Heart left ventricle (tissue), 16 donors: ENCODE measurements around the gene KDM8. TPM values are rescaled to one million over a fixed set of nuclear protein-coding genes. Genes with fewer than 3 reads are reported as not detected.

Source experiments
- ATAC-seq, 4 donors: fragments of 200-7000 bp; cut with Tn5 transposase; one replicate each; pipeline ENCODE4 v1.9.1; 2020 to 2022; ENCODE audit warnings: moderate library complexity in 4 of 4, mild to moderate bottlenecking in 3 of 4, moderate number of reproducible peaks in 1 of 4
- DNase-seq, 5 donors: peaks; one replicate each; pipeline ENCODE4 v3.0.0-alpha.2; 2020
- H3K27ac ChIP-seq, 12 donors: fragments of 200-600 bp; sonication (generic) in 4 of 12; one replicate each; pipeline versions ENCODE4 v1.5.0 to v1.8.0; 2016 to 2022; ENCODE audit warnings: mild to moderate bottlenecking in 2 of 12
- H3K27me3 ChIP-seq, 9 donors: fragments of 200-600 bp; sonication (generic) in 2 of 9; one replicate each; pipeline versions ENCODE4 v1.5.1 to v1.8.0; 2016 to 2022; ENCODE audit warnings: mild to moderate bottlenecking in 3 of 9
- H3K36me3 ChIP-seq, 9 donors: fragments of 200-600 bp; sonication (generic) in 2 of 9; one replicate each; pipeline versions ENCODE4 v1.5.0 to v1.8.0; 2018 to 2022; ENCODE audit warnings: mild to moderate bottlenecking in 2 of 9
- H3K4me1 ChIP-seq, 12 donors: fragments of 200-600 bp; sonication (generic) in 4 of 12; one replicate each; pipeline versions ENCODE4 v1.5.0 to v1.8.0; 2016 to 2022; ENCODE audit warnings: mild to moderate bottlenecking in 3 of 12
- H3K4me3 ChIP-seq, 12 donors: fragments of 200-600 bp; sonication (generic) in 4 of 12; one replicate each; pipeline versions ENCODE4 v1.5.0 to v1.8.0; 2017 to 2022; ENCODE audit warnings: mild to moderate bottlenecking in 9 of 12, moderate library complexity in 4 of 12
- H3K9me3 ChIP-seq, 12 donors: fragments of 200-600 bp; sonication (generic) in 4 of 12; one replicate each; pipeline versions ENCODE4 v1.5.0 to v1.8.0; 2016 to 2022; ENCODE audit warnings: mild to moderate bottlenecking in 1 of 12
- POLR2A ChIP-seq, 2 donors: fragments of 450-650 bp; IDR thresholded peaks; one replicate each; pipeline ENCODE4 v1.6.1; 2017; ENCODE audit warnings: antibody characterized with exemption in 2 of 2, mild to moderate bottlenecking in 2 of 2, moderate library complexity in 2 of 2
- WGBS, 4 donors: extraction: QIAGEN DNeasy Blood & Tissue Kit in 2 of 4; methylation state at CpG; one replicate each; pipeline versions ENCODE4 v1.1.5 to v1.1.7; 2013 to 2018; 5-methylcytosine and 5-hydroxymethylcytosine counted together
- intact Hi-C, 10 donors: fragments of 100-400 bp; cut with DNase I; formaldehyde crosslinking; loops; one replicate each; pipeline versions ENCODE4 v1.11.1 to v1.14.2; 2022
- polyA plus RNA-seq, 2 donors: library from polyadenylated mRNA; stranded (reverse); fragments of 200-250 nt; gene quantifications; one replicate each; pipeline ENCODE4 v1.2.3, GENCODE V29; 2013
- total RNA-seq, 9 donors: library from RNA; depleted of rRNA in 2 of 9; stranded (reverse); fragments of >200 nt in 2 of 9; fragmentation: NEBNext Ultra II Directional in 3 of 9; extraction: Animal tissue kit (Norgen Biotek cat#: 25700) in 3 of 9; gene quantifications; one replicate each; pipeline versions ENCODE4 v1.1.0 to v1.2.4, GENCODE V29; 2016 to 2023
- TF ChIP-seq, protein P1 (sequence below), 12 donors: fragments of 200-600 bp; sonication (generic) in 4 of 12; IDR thresholded peaks; one replicate each; pipeline versions ENCODE4 v1.5.0 to v1.8.0; 2018 to 2022; ENCODE audit warnings: antibody characterized with exemption in 12 of 12, mild to moderate bottlenecking in 5 of 12
- donor health status: ischemic (EF 13 %, LVEDD 7.1; RV severe dilation, severe dysfunction).
- donor health status: healthy with polysubstance abuse.
- donor health status: DM: no; HTN: yes; CAD: no.
- donor health status: DM: no; HTN: no; CAD: no.
- donor health status: ischemic (EF 25% LVEDD 6.9; RV normal size, moderate dysfunction).
- donor health status: ischemic (EF 25% LVEDD 5.7; RV mildly dilated, moderate dysfunction).
- donor health status: healthy.
- donor health status: DM: yes; HTN: yes; CAD: no.
- donor health status: ischemic (EF 35%, LVEDD 5.7; RV mildly dilated, moderate dysfunction).
- donor health status: nonischemic (EF 11% LVEDD 7.7; RV severe dilation, severe dysfunction).
- donor health status: DM: yes; HTN: yes; CAD: no.
- donor health status: PGD.
- donor health status: ischemic (EF 29% LVEDD 5.4; RV normal size, mild dysfunction).
- donor health status: nonischemic (EF 23%, LVEDD 6.1; RV moderate dilation, normal function).

Gene KDM8
- total and polyA plus RNA-seq, 11 donors, result 1.4 to 8.4 (median 3.5) TPM

- H3K9me3 ChIP-seq, result no peaks in the 10 kb centered on the region
- no peak overlapping the region for H3K4me3 ChIP-seq
- H3K4me1 ChIP-seq, result peaks cover 0 to 84% (median 39%) of the 10 kb centered on the region in 12 donors
- WGBS, 4 donors, result 86 to 98% (median 90%) methylated on average over 8 of the region's 8 CpGs
- H3K36me3 ChIP-seq, result peaks cover 0 to 47% (median 26%) of the 10 kb centered on the region in 9 donors
- no peak for TF ChIP-seq POLR2A (IDR thresholded peaks at IDR 0.05)
- TF ChIP-seq, protein P1, sequence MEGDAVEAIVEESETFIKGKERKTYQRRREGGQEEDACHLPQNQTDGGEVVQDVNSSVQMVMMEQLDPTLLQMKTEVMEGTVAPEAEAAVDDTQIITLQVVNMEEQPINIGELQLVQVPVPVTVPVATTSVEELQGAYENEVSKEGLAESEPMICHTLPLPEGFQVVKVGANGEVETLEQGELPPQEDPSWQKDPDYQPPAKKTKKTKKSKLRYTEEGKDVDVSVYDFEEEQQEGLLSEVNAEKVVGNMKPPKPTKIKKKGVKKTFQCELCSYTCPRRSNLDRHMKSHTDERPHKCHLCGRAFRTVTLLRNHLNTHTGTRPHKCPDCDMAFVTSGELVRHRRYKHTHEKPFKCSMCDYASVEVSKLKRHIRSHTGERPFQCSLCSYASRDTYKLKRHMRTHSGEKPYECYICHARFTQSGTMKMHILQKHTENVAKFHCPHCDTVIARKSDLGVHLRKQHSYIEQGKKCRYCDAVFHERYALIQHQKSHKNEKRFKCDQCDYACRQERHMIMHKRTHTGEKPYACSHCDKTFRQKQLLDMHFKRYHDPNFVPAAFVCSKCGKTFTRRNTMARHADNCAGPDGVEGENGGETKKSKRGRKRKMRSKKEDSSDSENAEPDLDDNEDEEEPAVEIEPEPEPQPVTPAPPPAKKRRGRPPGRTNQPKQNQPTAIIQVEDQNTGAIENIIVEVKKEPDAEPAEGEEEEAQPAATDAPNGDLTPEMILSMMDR (IDR thresholded peaks at IDR 0.05), result no peak
- peak overlapping the region in 7 of 12 donors; percentile 34 to 91 (median 60) for H3K27ac ChIP-seq
- intact Hi-C loops, result loop anchor here in 9 of 10 donors (2.0 to 10.0 kb wide), 8 partner anchors 81 to 223 kb away; partner anchors contain the start of gene IL4R (in 3 of the 9)
- no peak for ATAC-seq
- no peaks in the 10 kb centered on the region for H3K27me3 ChIP-seq
- peak in 1 of 5 donors; percentile 9 for DNase-seq
Observed at GRCh38 chr16:27234171-27234570, 30.8 kb downstream of the KDM8 start.

- Histone ChIP-seq H3K9me3 (no peaks in the 10 kb centered on the region), H3K36me3 (peaks cover 0 to 47% (median 26%) of the 10 kb centered on the region in 9 donors), H3K4me1 (peaks cover 0 to 79% (median 36%) of the 10 kb centered on the region in 12 donors), H3K4me3 (peak overlapping the region in 2 of 12 donors; percentile 12 to 31), H3K27me3 (no peaks in the 10 kb centered on the region), H3K27ac (peak overlapping the region; percentile 24 to 91 (median 58))
- ATAC-seq (no peak), DNase-seq (peak in 1 of 5 donors; percentile 21)
- TF ChIP-seq, protein P1 (IDR thresholded peaks at IDR 0.05), result no peak
- no peak for TF ChIP-seq POLR2A (IDR thresholded peaks at IDR 0.05)
- intact Hi-C loops, result loop anchor here in 9 of 10 donors (1.0 to 10.0 kb wide), 10 partner anchors 78 to 223 kb away; partner anchors contain the start of gene IL4R (in 5 of the 9)
- 40 to 48% (median 44%) methylated on average over 4 of the region's 4 CpGs for WGBS, 4 donors
Observed at GRCh38 chr16:27234603-27235002, 31.3 kb downstream of the KDM8 start.

GRCh38 chr16:27235055-27235937 lies 32.0 kb downstream of the KDM8 start:
- Histone ChIP-seq H3K4me3 (peak overlapping the region in 7 of 12 donors; percentile 5 to 31 (median 11)), H3K27ac (peak overlapping the region; percentile 24 to 91 (median 60)), H3K27me3 (no peaks in the 10 kb centered on the region), H3K9me3 (no peaks in the 10 kb centered on the region), H3K4me1 (peaks cover 0 to 73% (median 35%) of the 10 kb centered on the region in 12 donors), H3K36me3 (peaks cover 0 to 41% (median 26%) of the 10 kb centered on the region in 9 donors)
- ATAC-seq (peak; percentile 57 to 82 (median 81)), DNase-seq (peak; percentile 88 to 94 (median 91))
- TF ChIP-seq POLR2A (IDR thresholded peaks at IDR 0.05), result no peak
- TF ChIP-seq, protein P1 (IDR thresholded peaks at IDR 0.05), result peak; percentile 67 to 93 (median 82)
- WGBS, 4 donors, result 21 to 25% (median 22%) methylated on average over 23 of the region's 23 CpGs
- intact Hi-C loops, result loop anchor here in 8 of 10 donors (1.0 to 10.0 kb wide), 8 partner anchors 77 to 222 kb away; partner anchors contain the start of gene IL4R (in 5 of the 8)

DNA sequence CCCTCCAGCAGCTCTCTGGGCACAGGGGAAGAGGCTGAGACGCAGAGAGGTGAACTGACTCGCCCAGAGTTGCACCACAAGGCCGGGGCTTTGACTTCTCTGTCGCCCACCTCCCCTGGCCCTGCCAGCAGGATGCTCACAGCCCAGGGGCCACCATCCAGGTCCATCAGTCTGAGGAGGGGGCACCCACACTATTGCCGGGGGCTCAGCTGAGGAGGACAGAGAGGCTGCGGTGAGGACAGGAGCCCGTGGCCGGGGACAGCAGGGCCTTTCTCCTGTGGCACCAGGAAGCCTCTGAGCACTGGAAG lies 32.6 kb downstream of the KDM8 start:
- Histone ChIP-seq H3K27me3 (no peaks in the 10 kb centered on the region), H3K9me3 (no peaks in the 10 kb centered on the region), H3K4me1 (peaks cover under 1 to 76% (median 36%) of the 10 kb centered on the region in 12 donors), H3K36me3 (peaks cover 0 to 35% (median 21%) of the 10 kb centered on the region in 9 donors), H3K4me3 (peak overlapping the region in 1 of 12 donors; percentile 12), H3K27ac (peak overlapping the region; percentile 24 to 91 (median 60))
- no peak for TF ChIP-seq POLR2A (IDR thresholded peaks at IDR 0.05)
- TF ChIP-seq, protein P1 (IDR thresholded peaks at IDR 0.05), result no peak
- ATAC-seq, result no peak
- WGBS, 4 donors, result 88 to 96% (median 94%) methylated on average over 6 to 8 of the region's 8 CpGs
- no peak for DNase-seq
- intact Hi-C loops, result loop anchor here in 8 of 10 donors (1.0 to 10.0 kb wide), 8 partner anchors 76 to 221 kb away; partner anchors contain the start of gene IL4R (in 5 of the 8)
